ENCODE data around the gene UBE2N. TPM values are rescaled to one million over a fixed set of nuclear protein-coding genes. Genes with fewer than 3 reads are reported as not detected.

UBE2N gene
- total and polyA plus RNA-seq, 10 of the 15 experiments (the other 5 are each of a cell fraction or from before 2014, with no cell fraction given) = 243 to 945 (median 443) TPM

- peaks cover 74% of the 10 kb centered on the region for H3K79me2 ChIP-seq (ENCODE audit: control insufficient read depth, insufficient read depth, low read length)
- RAD21 ChIA-PET (ENCODE audit: unreplicated experiment) = interaction anchor here (1.1 to 3.1 kb wide), 4 partner anchors 9 to 403 kb away, joined by 3 to 20 read pairs (median 9); no protein-coding TSS in a partner anchor
- no peak for DNase-seq (ENCODE audit: low read depth, low spot score)
- 54% methylated on average over 5 of the region's 5 CpGs for WGBS (ENCODE audit: insufficient coverage, insufficient replicate concordance, low lambda C conversion rate, missing lambda C conversion rate)
- CTCF ChIA-PET = interaction anchor here (0.9 to 2.4 kb wide), 6 partner anchors 10 to 404 kb away, joined by 3 to 13 read pairs (median 4); no protein-coding TSS in a partner anchor
- H3K27ac ChIP-seq (ENCODE audit: control insufficient read depth, insufficient read depth) = peak overlapping the region; percentile 38
- peak overlapping the region; percentile 62 for H3K4me2 ChIP-seq (ENCODE audit: control insufficient read depth, insufficient read depth)
- no peak overlapping the region; the same call in 1 of the 2 replicates for H2AFZ ChIP-seq (ENCODE audit: control insufficient read depth, low read depth, low read length)
- ATAC-seq = peak; percentile 58
- POLR2A ChIA-PET = interaction anchor here (0.5 to 1.1 kb wide), 3 partner anchors 11 to 253 kb away, joined by 3 to 7 read pairs (median 3); no protein-coding TSS in a partner anchor
- H3K4me3 ChIP-seq = peak overlapping the region; percentile 26; the same call in 1 of the 2 replicates
- peaks cover 0 to 18% of the 10 kb centered on the region in 2 experiments; a peak in 3 of 4 replicates for H3K36me3 ChIP-seq (ENCODE audit: control insufficient read depth in 2 of 2, insufficient read depth in 2 of 2, low read length in 1 of 2)
- intact Hi-C loops (cut with micrococcal nuclease; ENCODE audit: unreplicated experiment) (loop anchor here (2.0 to 10.0 kb wide), 2 partner anchors 556 to 606 kb away; no protein-coding TSS in a partner anchor), in situ Hi-C loops (cut with MboI) (no loop called here)
- no peaks in the 10 kb centered on the region for H3K27me3 ChIP-seq (replicated peaks in 1 of 2; ENCODE audit: control insufficient read depth in 2 of 2, insufficient read depth in 2 of 2, low read length in 1 of 2)
- FAIRE-seq = no peak
- SMC1A ChIA-PET (ENCODE audit: uncharacterized antibody, unreplicated experiment) = interaction anchor here (0.7 to 4.3 kb wide), 10 partner anchors 9 to 403 kb away, joined by 3 to 26 read pairs (median 7); no protein-coding TSS in a partner anchor
- H3K9ac ChIP-seq (ENCODE audit: control insufficient read depth, insufficient read depth, low read length) = 0 out of 2 replicates have a peak overlapping the region, but pooled peaks have one; percentile 33
- H4K20me1 ChIP-seq (ENCODE audit: control insufficient read depth, insufficient read depth) = no peaks in the 10 kb centered on the region
- H3K9me3 ChIP-seq (replicated peaks; ENCODE audit: control insufficient read depth, insufficient read depth, low read length) = no peaks in the 10 kb centered on the region; the same call in 1 of the 3 replicates
- peaks cover 27% of the 10 kb centered on the region for H3K4me1 ChIP-seq (ENCODE audit: control insufficient read depth, insufficient read depth, low read length)
- no TSS peak for BruUV-seq (replicated peaks)
- TF ChIP-seq, protein P1, sequence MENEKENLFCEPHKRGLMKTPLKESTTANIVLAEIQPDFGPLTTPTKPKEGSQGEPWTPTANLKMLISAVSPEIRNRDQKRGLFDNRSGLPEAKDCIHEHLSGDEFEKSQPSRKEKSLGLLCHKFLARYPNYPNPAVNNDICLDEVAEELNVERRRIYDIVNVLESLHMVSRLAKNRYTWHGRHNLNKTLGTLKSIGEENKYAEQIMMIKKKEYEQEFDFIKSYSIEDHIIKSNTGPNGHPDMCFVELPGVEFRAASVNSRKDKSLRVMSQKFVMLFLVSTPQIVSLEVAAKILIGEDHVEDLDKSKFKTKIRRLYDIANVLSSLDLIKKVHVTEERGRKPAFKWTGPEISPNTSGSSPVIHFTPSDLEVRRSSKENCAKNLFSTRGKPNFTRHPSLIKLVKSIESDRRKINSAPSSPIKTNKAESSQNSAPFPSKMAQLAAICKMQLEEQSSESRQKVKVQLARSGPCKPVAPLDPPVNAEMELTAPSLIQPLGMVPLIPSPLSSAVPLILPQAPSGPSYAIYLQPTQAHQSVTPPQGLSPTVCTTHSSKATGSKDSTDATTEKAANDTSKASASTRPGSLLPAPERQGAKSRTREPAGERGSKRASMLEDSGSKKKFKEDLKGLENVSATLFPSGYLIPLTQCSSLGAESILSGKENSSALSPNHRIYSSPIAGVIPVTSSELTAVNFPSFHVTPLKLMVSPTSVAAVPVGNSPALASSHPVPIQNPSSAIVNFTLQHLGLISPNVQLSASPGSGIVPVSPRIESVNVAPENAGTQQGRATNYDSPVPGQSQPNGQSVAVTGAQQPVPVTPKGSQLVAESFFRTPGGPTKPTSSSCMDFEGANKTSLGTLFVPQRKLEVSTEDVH (IDR thresholded peaks at IDR 0.05; ENCODE audit: low read depth, partially characterized antibody) = no peak
- TF ChIP-seq ZNF24 (IDR thresholded peaks at IDR 0.05) (no peak), CEBPZ (IDR thresholded peaks at IDR 0.05; ENCODE audit: low read depth, low read length) (no peak), ZBTB4 (CRISPR knock-in tag; IDR thresholded peaks at IDR 0.05) (no peak), IKZF2 (IDR thresholded peaks at IDR 0.05) (peak in 1 of 2 experiments; percentile 28; a peak in 1 of 4 replicates), RBBP5 (conservative IDR thresholded peaks at IDR 0.05) (no peak), STAT3 (IDR thresholded peaks at IDR 0.05; ENCODE audit: low read depth, low read length) (no peak), CHD1 (IDR thresholded peaks at IDR 0.05; ENCODE audit: low read depth, low read length) (no peak), YBX1 (IDR thresholded peaks at IDR 0.05) (no peak), STAT1 (conservative IDR thresholded peaks at IDR 0.05) (no peak), WRNIP1 (IDR thresholded peaks at IDR 0.05; ENCODE audit: borderline replicate concordance, low read depth, low read length) (no peak)
Observed at GRCh38 chr12:93390549-93391297, 51.0 kb downstream of the UBE2N start.
